ENCODE results near the gene SCGB2A2.

- no peak for TF ChIP-seq CTCF (IDR thresholded peaks at IDR 0.05)
- TF ChIP-seq POLR2A (IDR thresholded peaks at IDR 0.05), result no peak
These were observed 24.6 kb upstream of the SCGB2A2 start for GRCh38 chr11:62245271-62245753.

Measured in right lobe of liver (tissue), 4 donors.